ENCODE measurements around the gene ZNF530.

ZNF530 gene

GRCh38 chr19:57613941-57614743 is 14.5 kb downstream of the ZNF530 start, which contains the start of gene ZNF134:
ZNF134 (plus strand) TSS chr19:57614242; CDS start chr19:57619469, 5,227 bp downstream.
- peak in 55 of 56 donors; percentile 17 to 94 (median 79) for DNase-seq

DNA sequence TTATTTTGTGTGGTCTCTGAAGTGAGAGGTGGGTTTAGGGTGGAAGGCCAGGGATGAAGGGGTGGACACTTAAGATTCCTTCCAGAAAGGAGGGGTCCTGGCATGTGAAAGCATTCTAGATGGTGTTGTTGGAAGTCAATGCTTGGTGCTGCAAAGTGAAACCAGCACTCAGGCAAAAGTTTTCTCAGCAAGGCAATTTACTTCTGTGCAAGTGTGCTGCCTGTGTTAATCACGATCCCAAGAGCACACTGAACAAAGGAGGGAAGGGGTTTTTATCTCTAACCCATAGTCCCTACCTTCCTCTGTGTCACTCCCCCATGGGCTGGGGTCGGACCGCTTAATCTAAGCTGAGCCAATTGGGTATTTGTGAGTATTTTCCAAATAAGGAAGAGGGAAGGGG is 15.7 kb downstream of the ZNF530 start:
- DNase-seq = no peak

DNA sequence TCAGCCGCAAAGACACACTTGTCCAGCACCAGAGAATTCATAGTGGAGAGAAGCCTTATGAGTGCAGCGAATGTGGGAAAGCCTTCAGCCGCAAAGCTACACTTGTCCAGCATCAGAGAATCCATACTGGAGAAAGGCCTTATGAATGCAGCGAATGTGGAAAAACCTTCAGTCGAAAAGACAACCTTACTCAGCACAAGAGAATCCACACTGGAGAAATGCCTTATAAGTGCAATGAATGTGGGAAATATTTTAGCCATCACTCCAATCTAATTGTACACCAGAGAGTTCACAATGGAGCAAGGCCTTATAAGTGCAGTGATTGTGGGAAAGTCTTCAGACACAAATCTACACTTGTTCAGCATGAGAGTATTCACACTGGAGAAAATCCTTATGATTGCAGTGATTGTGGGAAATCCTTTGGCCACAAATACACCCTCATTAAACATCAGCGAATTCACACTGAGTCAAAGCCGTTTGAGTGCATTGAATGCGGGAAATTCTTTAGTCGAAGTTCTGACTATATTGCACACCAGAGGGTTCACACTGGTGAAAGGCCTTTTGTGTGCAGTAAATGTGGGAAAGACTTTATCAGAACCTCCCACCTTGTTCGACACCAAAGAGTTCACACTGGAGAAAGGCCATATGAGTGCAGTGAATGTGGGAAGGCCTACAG is 21.1 kb downstream of the ZNF530 start:
- DNase-seq = no peak

- no peak for DNase-seq
These were observed 23.4 kb downstream of the ZNF530 start for GRCh38 chr19:57623091-57623490.

- peak; percentile 54 to 96 (median 89) for DNase-seq
These were observed 33.5 kb downstream of the ZNF530 start, which contains the start of gene ZNF211 for GRCh38 chr19:57632987-57633831. ZNF211 (plus strand) TSS chr19:57633168; CDS start chr19:57633347, 179 bp downstream.

GRCh38 chr19:57633832-57634131 is 34.1 kb downstream of the ZNF530 start:
- DNase-seq = peak in 1 of 56 donors; percentile 12

DNA sequence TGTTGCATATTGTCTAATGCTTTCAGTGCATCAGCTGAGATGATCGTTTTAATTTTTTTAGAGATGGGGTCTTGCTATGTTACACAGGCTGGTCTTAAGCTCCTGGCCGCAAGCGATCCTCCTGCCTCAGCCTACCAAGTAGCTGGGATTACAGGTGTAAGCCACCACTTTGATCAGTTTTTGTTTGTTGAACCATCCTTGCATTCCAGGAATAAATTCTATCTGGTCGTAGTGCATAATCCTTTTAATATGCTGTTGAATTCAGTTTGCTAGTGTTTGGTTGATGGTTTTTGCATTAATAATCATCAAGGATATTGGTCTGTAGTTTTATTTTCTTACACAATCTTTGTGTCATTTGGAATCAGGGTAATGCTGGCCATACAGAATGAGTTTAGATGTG is 37.7 kb downstream of the ZNF530 start:
- DNase-seq = no peak

DNA sequence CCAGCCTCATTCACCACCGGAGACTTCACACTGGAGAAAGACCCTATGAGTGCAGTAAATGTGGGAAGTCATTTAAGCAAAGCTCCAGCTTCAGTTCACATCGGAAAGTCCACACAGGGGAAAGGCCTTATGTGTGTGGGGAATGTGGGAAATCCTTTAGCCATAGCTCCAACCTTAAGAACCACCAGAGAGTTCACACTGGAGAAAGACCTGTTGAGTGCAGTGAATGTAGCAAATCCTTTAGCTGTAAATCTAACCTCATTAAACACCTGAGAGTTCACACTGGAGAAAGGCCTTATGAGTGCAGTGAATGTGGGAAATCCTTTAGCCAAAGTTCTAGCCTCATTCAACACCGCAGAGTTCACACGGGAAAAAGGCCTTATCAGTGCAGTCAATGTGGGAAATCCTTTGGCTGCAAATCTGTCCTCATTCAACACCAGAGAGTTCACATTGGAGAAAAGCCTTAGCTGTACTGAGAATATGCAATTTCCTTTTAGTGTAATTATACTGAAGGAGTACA is 42.1 kb downstream of the ZNF530 start:
- DNase-seq = no peak

- peak in 1 of 56 donors; percentile 0 for DNase-seq
These were observed 42.8 kb downstream of the ZNF530 start for GRCh38 chr19:57642396-57643046.

DNA sequence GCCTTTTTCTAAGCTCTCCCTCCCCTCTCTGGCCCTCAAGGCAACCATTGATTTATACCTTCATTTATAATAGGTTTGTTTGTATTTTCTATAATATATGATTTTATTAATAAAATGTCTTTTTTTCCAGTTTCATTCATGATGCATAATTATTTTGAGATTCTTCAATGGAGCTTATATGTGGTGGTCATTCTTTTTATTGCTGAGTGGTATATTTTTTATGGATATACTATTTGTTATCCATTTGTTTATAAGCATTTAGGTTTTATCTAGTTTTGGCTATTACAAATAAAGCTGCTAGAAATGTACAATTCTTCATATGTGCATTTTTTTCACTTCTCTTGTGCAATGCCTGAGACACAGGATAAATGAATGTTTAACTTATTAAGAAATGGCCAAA is 44.0 kb downstream of the ZNF530 start:
- DNase-seq = no peak

GRCh38 chr19:57648331-57649003 is 48.8 kb downstream of the ZNF530 start:
- DNase-seq = peak in 7 of 56 donors; percentile 2 to 44 (median 7)

DNA sequence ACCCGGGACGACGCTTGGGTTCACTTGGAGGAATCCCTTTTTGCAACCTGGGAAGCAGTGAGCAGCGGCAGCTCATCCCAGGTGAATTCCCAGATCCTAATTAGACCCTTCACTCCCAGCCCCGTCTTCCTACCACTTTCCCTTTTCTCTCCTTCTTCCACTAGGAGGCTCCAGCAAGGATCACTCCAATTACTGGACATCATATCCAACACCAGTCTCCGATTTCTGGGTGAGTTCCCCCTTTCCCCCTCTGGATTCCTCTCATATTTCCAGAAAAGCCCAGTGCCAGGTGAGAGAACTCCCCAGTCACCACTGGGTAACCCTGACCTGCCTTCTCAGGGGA is 51.9 kb downstream of the ZNF530 start:
- no peak for DNase-seq

DNA sequence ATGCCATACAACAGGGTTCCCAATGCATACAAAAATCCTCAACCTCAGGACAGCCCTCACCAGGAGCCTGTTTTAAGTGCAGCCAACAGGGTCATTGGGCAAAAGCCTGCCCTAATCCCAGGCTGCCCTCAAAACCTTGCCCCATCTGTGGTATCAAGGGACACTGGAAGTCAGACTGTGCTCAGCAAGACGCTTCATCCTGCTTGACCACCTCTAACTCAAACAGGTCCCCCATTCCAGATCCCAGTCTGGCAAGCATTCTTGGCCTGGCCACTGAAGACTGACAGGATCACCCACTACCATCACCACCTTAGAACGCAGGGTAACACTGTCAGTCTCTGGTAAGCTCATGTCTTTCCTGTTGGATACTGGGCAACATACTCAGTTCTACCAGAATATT is 54.0 kb downstream of the ZNF530 start:
- no peak for DNase-seq

GRCh38 chr19:57655443-57655842 is 55.8 kb downstream of the ZNF530 start:
- no peak for DNase-seq

GRCh38 chr19:57656346-57656745 is 56.7 kb downstream of the ZNF530 start:
- DNase-seq = no peak
